Activated T-cell treated with anti-CD3 and anti-CD28 coated beads, Interleukin-2, amount 50 U/mL, for 72 hours (primary cell): Measurements from ENCODE around the gene BHLHE41. TPM values are rescaled to one million over a fixed set of nuclear protein-coding genes. Genes with fewer than 3 reads are reported as not detected.

ENCODE experiments used
- ATAC-seq, 2 donors: fragments of 150-1000 bp; cut with Tn5 transposase; replicated peaks in 1 of 2; 2 replicates each; pipeline ENCODE4 v1.10.0; 2021; ENCODE audit warnings: moderate library complexity in 2 of 2, mild to moderate bottlenecking in 1 of 2
- DNase-seq, 2 donors: peaks; one replicate each; pipeline ENCODE4 v3.0.0; 2021 to 2022; ENCODE audit warnings: mixed read lengths in 1 of 2
- H3K27ac Mint-ChIP-seq: one replicate; pipeline ENCODE4 v1.8.0; 2022; ENCODE audit warnings: mild to moderate bottlenecking, moderate library complexity, mixed read lengths
- H3K27me3 Mint-ChIP-seq: one replicate; pipeline ENCODE4 v1.8.0; 2022; ENCODE audit warnings: low read depth, mixed read lengths
- H3K36me3 Mint-ChIP-seq, 2 donors: one replicate each; pipeline ENCODE4 v1.8.0; 2022; ENCODE audit warnings: mixed read lengths in 2 of 2, mild to moderate bottlenecking in 1 of 2; ENCODE audit not compliant: insufficient read depth in 2 of 2
- H3K4me1 Mint-ChIP-seq: one replicate; pipeline ENCODE4 v1.8.0; 2022; ENCODE audit warnings: low read depth, mixed read lengths
- H3K4me3 Mint-ChIP-seq, 2 donors: one replicate each; pipeline ENCODE4 v1.8.0; 2022; ENCODE audit warnings: mild to moderate bottlenecking in 2 of 2, mixed read lengths in 2 of 2, moderate library complexity in 2 of 2
- H3K9me3 Mint-ChIP-seq, 2 donors: one replicate each; pipeline ENCODE4 v1.8.0; 2022; ENCODE audit warnings: mixed read lengths in 2 of 2
- total RNA-seq, 2 donors: library from RNA; stranded (reverse); gene quantifications; one replicate each; pipeline ENCODE4 v1.2.3, GENCODE V29; 2022

The BHLHE41 gene
- total RNA-seq, 2 donors from 2014 or later = not detected

GRCh38 chr12:26100666-26101349, 24.0 kb downstream of the BHLHE41 start:
- no peak for ATAC-seq
- H3K27ac Mint-ChIP-seq = no peak overlapping the region
- H3K4me1 Mint-ChIP-seq = no peaks in the 10 kb centered on the region
- peaks cover 28% of the 10 kb centered on the region for H3K27me3 Mint-ChIP-seq
- no peak for DNase-seq
- H3K36me3 Mint-ChIP-seq = no peaks in the 10 kb centered on the region
- H3K9me3 Mint-ChIP-seq = no peaks in the 10 kb centered on the region
- H3K4me3 Mint-ChIP-seq = no peak overlapping the region

GRCh38 chr12:26097046-26097878, 27.6 kb downstream of the BHLHE41 start:
- DNase-seq (peak; percentile 57 to 58), ATAC-seq (peak; percentile 75 to 77)
- H3K27me3 Mint-ChIP-seq = peaks cover 20% of the 10 kb centered on the region
- H3K36me3 Mint-ChIP-seq = no peaks in the 10 kb centered on the region
- H3K27ac Mint-ChIP-seq = no peak overlapping the region
- H3K9me3 Mint-ChIP-seq = no peaks in the 10 kb centered on the region
- no peaks in the 10 kb centered on the region for H3K4me1 Mint-ChIP-seq
- no peak overlapping the region for H3K4me3 Mint-ChIP-seq

- Mint-ChIP-seq H3K4me1 (no peaks in the 10 kb centered on the region), H3K9me3 (no peaks in the 10 kb centered on the region), H3K36me3 (no peaks in the 10 kb centered on the region), H3K27ac (no peak overlapping the region), H3K27me3 (peaks cover 12% of the 10 kb centered on the region), H3K4me3 (no peak overlapping the region)
- DNase-seq (no peak), ATAC-seq (no peak)
Measured at GRCh38 chr12:26096036-26096435, 28.8 kb downstream of the BHLHE41 start.

GRCh38 chr12:26095186-26095585, 29.7 kb downstream of the BHLHE41 start:
- no peak for DNase-seq
- no peak for ATAC-seq
- no peak overlapping the region for H3K27ac Mint-ChIP-seq
- H3K27me3 Mint-ChIP-seq = peaks cover 10% of the 10 kb centered on the region
- H3K4me3 Mint-ChIP-seq = no peak overlapping the region
- H3K36me3 Mint-ChIP-seq = no peaks in the 10 kb centered on the region
- H3K4me1 Mint-ChIP-seq = no peaks in the 10 kb centered on the region
- no peaks in the 10 kb centered on the region for H3K9me3 Mint-ChIP-seq

GRCh38 chr12:26092346-26093105, 32.3 kb downstream of the BHLHE41 start:
- ATAC-seq = no peak
- no peaks in the 10 kb centered on the region for H3K9me3 Mint-ChIP-seq
- no peaks in the 10 kb centered on the region for H3K27me3 Mint-ChIP-seq

GRCh38 chr12:26091822-26092221, 33.0 kb downstream of the BHLHE41 start:
- ATAC-seq (no peak), DNase-seq (no peak)
- H3K27me3 Mint-ChIP-seq = no peaks in the 10 kb centered on the region
- no peaks in the 10 kb centered on the region for H3K36me3 Mint-ChIP-seq
- no peaks in the 10 kb centered on the region for H3K9me3 Mint-ChIP-seq
- H3K27ac Mint-ChIP-seq = no peak overlapping the region
- no peaks in the 10 kb centered on the region for H3K4me1 Mint-ChIP-seq
- no peak overlapping the region for H3K4me3 Mint-ChIP-seq

More at GRCh38 chr12:26092346-26093105, 32.3 kb downstream of the BHLHE41 start:
- Mint-ChIP-seq H3K4me3 (no peak overlapping the region), H3K27ac (no peak overlapping the region), H3K4me1 (no peaks in the 10 kb centered on the region), H3K36me3 (no peaks in the 10 kb centered on the region)
- DNase-seq = no peak

- H3K27me3 Mint-ChIP-seq = no peaks in the 10 kb centered on the region
- no peaks in the 10 kb centered on the region for H3K36me3 Mint-ChIP-seq
- no peak overlapping the region for H3K27ac Mint-ChIP-seq
- no peak overlapping the region for H3K4me3 Mint-ChIP-seq
- no peaks in the 10 kb centered on the region for H3K4me1 Mint-ChIP-seq
- DNase-seq (no peak), ATAC-seq (no peak)
- no peaks in the 10 kb centered on the region for H3K9me3 Mint-ChIP-seq
Measured at GRCh38 chr12:26090836-26091510, 33.9 kb downstream of the BHLHE41 start.

GRCh38 chr12:26088998-26089397, 35.8 kb downstream of the BHLHE41 start:
- H3K9me3 Mint-ChIP-seq = peaks cover 0 to 3% of the 10 kb centered on the region in 2 donors
- H3K4me3 Mint-ChIP-seq = no peak overlapping the region
- no peaks in the 10 kb centered on the region for H3K36me3 Mint-ChIP-seq
- no peaks in the 10 kb centered on the region for H3K27me3 Mint-ChIP-seq
- ATAC-seq (no peak), DNase-seq (no peak)
- no peaks in the 10 kb centered on the region for H3K4me1 Mint-ChIP-seq
- no peak overlapping the region for H3K27ac Mint-ChIP-seq

- H3K27ac Mint-ChIP-seq = no peak overlapping the region
- no peaks in the 10 kb centered on the region for H3K27me3 Mint-ChIP-seq
- ATAC-seq (no peak), DNase-seq (no peak)
- H3K4me1 Mint-ChIP-seq = no peaks in the 10 kb centered on the region
- H3K9me3 Mint-ChIP-seq = peaks cover 2 to 6% of the 10 kb centered on the region in 2 donors
- peaks cover 0 to 1% of the 10 kb centered on the region in 2 donors for H3K36me3 Mint-ChIP-seq
- no peak overlapping the region for H3K4me3 Mint-ChIP-seq
Measured at GRCh38 chr12:26086936-26087335, 37.9 kb downstream of the BHLHE41 start.

- no peaks in the 10 kb centered on the region for H3K27me3 Mint-ChIP-seq
- H3K4me3 Mint-ChIP-seq = no peak overlapping the region
- H3K27ac Mint-ChIP-seq = no peak overlapping the region
- peaks cover 6 to 8% of the 10 kb centered on the region in 2 donors for H3K9me3 Mint-ChIP-seq
- no peaks in the 10 kb centered on the region for H3K4me1 Mint-ChIP-seq
- no peak for DNase-seq
- H3K36me3 Mint-ChIP-seq = peaks cover 0 to 1% of the 10 kb centered on the region in 2 donors
- no peak for ATAC-seq
Measured at GRCh38 chr12:26080911-26081310, 43.9 kb downstream of the BHLHE41 start.

- no peaks in the 10 kb centered on the region for H3K4me1 Mint-ChIP-seq
- no peaks in the 10 kb centered on the region for H3K27me3 Mint-ChIP-seq
- no peak for DNase-seq
- H3K9me3 Mint-ChIP-seq = peaks cover 2 to 8% of the 10 kb centered on the region in 2 donors
- ATAC-seq = no peak
- H3K27ac Mint-ChIP-seq = peak overlapping the region; percentile 51
- peaks cover 0 to 1% of the 10 kb centered on the region in 2 donors for H3K36me3 Mint-ChIP-seq
- H3K4me3 Mint-ChIP-seq = no peak overlapping the region
Measured at GRCh38 chr12:26077915-26078702, 46.7 kb downstream of the BHLHE41 start.
